Stimulated activated CD8-positive, alpha-beta memory T cell treated with anti-CD3 and anti-CD28 coated beads, Interleukin-4, amount 100 ng/mL, for 48 hours (primary cell): ENCODE results near the gene ALDH1A1.

Source experiments
- DNase-seq: peaks from one replicate; pipeline ENCODE4 v3.0.0-alpha.2; 2020

Gene ALDH1A1

DNA sequence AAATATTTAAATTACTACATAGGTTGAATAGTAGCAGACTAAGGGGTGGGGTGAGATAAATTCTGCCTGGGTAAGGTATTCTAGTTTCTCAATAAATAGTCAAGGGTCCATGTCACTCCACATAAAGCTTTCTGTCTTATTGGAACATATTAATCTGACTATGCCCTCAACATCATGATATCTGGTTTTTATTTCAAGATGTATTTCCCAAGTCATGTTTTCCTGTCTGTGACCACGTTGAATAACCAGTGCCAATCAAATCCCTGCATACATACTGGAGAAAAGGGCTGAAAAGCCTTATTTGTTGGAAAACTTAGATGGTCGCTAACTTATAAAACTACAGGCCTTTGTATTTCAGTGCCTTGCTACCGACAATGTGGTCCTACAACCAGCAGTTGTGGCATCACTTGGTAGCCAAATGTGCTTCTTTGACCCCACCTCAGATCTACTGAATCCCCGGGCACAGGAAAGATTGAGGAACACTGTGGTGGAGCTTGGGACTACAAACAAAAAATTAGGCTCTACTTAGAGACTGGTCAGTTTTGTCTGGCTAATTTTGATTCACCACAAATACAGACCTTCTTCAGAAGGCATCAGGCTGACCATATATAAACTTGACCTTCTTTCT lies 39.4 kb downstream of the ALDH1A1 start:
- no peak for DNase-seq

DNA sequence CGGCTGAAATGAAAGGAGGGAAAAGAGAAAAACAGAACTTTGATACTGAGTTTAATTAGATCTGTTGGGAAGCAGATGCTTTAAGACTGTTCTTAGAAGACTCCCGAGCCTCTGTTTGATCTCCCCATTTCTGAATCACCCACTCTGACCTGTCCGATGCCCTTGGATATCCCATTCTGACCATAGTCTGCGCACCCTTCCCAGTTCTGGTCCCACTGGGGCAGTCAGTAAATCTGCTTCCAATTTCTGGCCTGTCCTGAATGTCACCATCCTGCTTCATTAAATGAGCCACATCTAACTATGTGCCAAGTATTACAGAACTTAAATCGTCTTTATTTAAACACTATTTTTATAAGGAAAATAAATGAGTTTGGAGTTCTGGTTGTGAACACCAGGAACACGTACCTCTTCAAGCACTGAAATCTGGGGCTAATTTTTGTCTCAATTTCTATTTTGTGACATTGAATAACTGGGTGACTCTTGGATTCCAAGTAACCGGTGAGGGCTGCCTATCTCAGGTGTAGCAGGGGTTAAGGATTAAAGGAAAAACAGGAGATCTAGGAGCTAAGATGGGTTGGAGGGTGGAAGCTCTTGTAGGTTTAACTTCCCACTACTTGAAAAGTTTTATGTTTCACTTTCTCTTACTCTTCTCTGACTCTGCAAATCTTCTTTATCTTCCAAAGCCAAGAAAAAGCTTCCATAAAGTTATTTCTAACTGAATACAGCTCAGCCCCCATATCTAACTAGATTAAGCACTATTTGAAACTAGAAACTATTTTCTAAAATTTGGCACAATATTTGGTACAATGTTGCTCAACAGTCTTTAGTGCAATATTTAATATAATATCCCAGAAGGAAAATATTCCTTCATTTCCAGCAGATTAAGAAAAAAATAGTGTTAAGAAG lies 40.1 kb downstream of the ALDH1A1 start:
- no peak for DNase-seq

DNA sequence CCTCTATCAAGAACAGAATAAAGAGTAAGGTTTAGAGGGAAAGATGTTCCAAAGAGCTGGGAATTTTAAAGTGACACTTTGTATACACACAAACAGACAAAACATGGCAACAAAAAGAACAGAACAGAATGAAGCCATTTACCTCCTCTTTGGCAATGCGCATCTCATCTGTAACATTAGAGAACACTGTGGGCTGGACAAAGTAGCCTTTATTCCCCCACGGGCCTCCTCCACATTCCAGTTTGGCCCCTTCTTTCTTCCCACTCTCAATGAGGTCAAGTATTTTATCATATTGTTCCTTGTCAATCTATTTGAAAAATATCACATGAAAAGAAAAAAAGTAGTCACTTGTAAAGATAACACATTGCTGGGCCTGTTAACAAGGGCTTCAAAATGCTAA lies 41.0 kb downstream of the ALDH1A1 start:
- no peak for DNase-seq

GRCh38 chr9:72911247-72911775 lies 41.5 kb downstream of the ALDH1A1 start:
- no peak for DNase-seq

DNA sequence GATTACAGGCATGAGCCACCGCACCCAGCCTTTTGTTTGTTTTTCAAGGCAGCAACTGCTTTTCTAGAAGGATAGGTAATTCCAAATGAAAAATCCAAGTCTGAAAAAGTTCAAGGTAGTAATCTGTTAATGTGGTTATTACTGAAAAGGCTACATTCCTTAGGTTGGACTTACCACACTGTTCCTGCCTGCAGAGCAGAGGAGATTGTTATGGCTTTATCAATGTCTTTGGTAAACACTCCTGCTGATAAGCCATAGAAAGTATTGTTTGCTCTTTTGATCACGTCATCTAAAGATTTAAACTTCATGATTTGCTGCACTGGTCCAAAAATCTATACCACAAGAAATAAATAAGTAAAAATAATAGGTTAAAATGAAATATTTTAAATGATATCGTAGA lies 43.4 kb downstream of the ALDH1A1 start:
- DNase-seq: no peak

DNA sequence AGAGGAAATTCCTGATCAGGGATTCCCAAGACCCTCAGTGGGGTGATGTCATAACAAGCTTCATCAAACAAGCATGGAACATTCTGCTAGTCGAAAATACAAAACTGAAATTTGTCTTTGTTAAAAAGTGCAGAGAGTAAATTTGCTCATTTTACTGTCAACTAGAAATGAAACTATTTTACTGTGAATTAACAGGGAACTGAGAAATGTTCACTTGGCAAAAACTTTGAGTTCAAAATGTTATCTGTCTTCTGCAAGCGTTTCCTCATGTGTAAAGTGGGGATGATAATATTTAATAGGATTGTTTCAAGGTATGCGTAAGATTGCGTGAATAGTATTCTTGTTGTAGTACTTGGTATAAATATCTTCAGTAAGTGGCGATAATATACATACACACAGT lies 45.4 kb downstream of the ALDH1A1 start:
- DNase-seq: no peak

GRCh38 chr9:72906810-72907209 lies 46.0 kb downstream of the ALDH1A1 start:
- DNase-seq: no peak

GRCh38 chr9:72905514-72906480 lies 47.1 kb downstream of the ALDH1A1 start:
- DNase-seq: no peak

DNA sequence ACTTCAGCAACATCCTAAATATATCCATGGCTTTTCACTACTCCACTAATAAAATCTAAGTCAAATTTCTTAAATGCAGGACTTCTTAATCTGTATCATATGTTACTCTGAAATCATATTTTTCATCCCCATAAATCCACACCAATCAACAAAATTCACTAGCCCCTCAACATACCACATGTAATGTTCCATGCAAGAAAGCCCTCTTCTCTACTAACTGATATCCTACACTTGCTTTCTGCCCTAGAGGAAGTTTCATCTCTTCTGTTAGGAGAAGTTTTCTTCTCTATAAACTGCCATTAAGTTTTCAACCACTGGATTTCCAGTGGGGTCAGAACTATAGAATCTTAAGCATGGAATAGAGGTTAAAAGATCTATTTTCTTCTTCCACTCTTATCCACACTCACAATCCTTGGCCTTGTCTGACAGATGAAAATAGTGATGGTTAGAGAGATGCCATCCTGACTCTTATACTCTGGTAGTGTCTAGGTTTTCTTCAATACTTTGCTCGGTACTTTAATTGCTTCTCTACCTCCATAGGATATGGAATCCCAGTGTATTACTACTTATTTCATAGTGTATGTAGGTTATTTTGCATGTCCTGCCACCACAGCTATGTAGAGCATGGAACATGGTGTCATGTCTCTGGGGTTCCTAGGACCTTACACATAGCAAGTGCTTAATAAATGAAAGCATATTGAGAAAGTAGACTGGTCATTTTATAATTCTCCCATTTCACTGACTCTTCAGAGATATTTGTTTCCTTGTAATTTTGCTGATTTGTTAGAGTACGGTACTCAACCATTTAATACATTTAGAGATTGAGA lies 48.4 kb downstream of the ALDH1A1 start:
- DNase-seq: no peak

- DNase-seq: no peak
Measured at GRCh38 chr9:72903103-72903502, 49.8 kb downstream of the ALDH1A1 start.

- no peak for DNase-seq
Measured at GRCh38 chr9:72902268-72902667, 50.6 kb downstream of the ALDH1A1 start.

GRCh38 chr9:72899734-72900477 lies 52.9 kb downstream of the ALDH1A1 start:
- no peak for DNase-seq

GRCh38 chr9:72898784-72899733 lies 53.8 kb downstream of the ALDH1A1 start:
- DNase-seq: no peak

DNA sequence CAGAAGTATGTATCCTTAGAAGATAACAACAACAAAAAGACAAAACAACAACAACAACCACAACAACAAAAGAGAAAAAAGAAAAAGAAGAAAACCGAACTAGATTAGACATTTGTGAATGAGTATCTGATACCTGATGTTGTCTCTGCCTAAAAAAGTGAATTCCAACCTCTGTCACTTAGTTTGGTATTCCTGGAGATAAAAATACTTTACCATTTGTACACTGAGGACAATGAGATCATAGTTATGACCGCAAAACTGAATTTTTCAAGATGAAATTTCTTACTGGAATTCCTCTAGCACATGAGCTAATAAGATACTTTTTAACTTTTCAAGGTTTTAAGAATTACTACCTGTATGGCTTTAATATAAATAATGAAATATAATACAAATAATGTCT lies 54.5 kb downstream of the ALDH1A1 start:
- DNase-seq: no peak

DNA sequence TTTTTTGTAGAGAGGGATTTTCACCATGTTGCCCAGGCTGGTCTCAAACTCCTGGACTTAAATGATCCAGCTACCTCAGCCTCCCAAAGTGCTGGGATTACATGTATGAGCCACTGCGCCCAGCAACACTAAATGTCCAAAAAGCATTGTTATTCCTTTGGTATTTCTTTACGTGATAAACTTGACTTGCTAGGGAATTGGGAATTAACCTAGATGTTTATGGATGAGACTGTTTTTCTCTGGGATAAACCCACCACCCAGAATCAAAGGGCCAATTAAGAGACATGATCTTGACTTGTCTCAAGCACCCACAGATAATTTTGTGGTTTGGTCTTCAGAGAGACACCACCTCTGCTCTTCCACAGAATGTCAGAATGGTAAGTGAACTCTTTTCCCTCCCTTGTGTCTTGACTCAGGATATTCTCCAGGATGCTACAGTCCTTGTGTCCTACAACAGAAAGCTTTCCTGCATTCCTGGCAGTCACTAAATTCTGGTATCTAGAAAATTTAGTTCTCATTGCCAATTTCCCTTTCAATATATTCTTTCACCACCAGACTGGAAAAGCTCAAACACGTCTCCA lies 55.7 kb downstream of the ALDH1A1 start:
- DNase-seq: no peak

GRCh38 chr9:72896439-72896838 lies 56.4 kb downstream of the ALDH1A1 start:
- no peak for DNase-seq

GRCh38 chr9:72895122-72895521 lies 57.7 kb downstream of the ALDH1A1 start:
- no peak for DNase-seq

- DNase-seq: no peak
Measured at GRCh38 chr9:72894342-72894741, 58.5 kb downstream of the ALDH1A1 start.

GRCh38 chr9:72893437-72893836 lies 59.4 kb downstream of the ALDH1A1 start:
- no peak for DNase-seq

DNA sequence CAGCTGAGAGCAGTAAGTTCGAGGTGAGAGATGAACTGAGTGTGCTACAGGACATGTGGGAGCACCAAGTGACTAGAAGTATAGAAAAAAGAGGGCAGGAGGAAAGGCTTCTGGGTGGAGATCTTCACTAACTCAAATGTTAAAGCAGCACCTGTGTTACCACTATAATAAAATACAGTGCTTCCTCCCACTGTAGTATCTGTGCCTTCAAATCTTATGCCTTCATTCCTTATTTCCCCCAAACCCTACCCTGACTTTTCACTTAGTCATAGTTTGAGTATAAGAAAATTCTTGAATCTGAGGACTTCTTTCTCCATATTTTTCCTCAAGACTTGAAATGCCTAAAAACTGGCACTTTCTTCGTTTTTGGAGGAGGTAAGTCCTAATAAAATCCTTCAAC lies 61.8 kb downstream of the ALDH1A1 start:
- no peak for DNase-seq
